Activated CD8-positive, alpha-beta memory T cell treated with anti-CD3 and anti-CD28 coated beads, Interleukin-2, amount 50 U/mL, for 4 hours (primary cell): ENCODE results near the gene LARP1.
"Not testable (repeated sequence)": the region's sequence is repeated elsewhere in the genome, so short reads cannot be mapped to it uniquely, and the experiment has no call there.

ENCODE experiments used
- DNase-seq: peaks from one replicate; pipeline ENCODE4 v3.0.0-alpha.2; 2020

Gene LARP1

DNA sequence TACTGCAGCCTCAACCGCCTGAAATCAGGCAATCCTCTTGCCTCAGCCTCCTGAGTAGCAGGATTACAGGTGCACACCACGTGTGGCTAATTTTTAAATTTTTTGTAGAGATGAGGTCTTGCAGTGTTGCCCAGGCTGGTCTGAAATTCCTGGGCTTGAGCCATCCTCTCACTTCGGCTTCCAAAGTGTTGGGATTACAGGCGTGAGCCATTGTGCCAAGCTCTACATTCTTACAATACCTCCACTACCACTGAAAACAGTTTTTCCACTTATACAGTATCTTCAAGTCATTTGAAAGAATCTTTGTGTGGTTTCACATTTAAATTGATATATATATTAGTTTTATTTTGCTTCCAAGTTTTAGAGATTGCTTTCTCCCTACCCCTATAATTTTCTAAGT, 42.6 kb downstream of the LARP1 start:
- no peak for DNase-seq

- DNase-seq, result no peak
Measured at GRCh38 chr5:154800582-154800981, 45.4 kb downstream of the LARP1 start.

GRCh38 chr5:154801083-154801482, 45.9 kb downstream of the LARP1 start:
- DNase-seq, result no peak

DNA sequence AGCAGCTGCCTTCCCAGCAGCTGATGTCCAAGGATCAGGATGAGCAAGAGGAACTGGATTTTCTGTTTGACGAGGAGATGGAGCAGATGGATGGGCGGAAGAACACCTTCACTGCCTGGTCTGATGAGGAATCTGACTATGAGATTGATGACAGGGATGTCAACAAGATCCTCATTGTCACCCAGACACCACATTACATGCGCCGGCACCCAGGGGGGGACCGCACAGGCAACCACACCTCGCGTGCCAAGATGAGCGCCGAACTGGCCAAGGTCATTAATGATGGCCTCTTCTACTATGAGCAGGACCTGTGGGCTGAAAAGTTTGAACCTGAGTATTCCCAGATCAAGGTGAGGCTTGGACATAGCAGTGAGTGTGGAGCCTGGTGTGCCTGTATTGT, 46.9 kb downstream of the LARP1 start:
- DNase-seq, result no peak

DNA sequence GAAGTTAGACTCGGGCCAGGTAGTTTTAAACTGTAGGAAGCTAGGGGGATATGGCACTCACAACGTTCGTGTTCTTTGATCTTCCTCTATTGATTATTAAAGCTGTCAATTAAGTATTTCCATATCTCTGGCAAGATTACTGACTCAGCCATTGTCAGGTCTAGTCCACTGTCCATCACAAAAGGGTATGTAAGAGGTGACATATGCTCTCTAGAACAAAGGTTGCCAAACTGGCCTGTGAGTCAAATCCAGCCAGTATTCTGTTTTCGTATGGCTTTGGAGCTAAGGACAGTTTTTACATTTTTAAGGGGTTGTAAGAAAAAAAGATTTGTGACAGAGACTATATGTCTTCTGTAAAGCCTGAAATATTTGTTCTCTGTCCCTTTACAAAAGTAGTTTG, 51.0 kb downstream of the LARP1 start:
- DNase-seq, result no peak

DNA sequence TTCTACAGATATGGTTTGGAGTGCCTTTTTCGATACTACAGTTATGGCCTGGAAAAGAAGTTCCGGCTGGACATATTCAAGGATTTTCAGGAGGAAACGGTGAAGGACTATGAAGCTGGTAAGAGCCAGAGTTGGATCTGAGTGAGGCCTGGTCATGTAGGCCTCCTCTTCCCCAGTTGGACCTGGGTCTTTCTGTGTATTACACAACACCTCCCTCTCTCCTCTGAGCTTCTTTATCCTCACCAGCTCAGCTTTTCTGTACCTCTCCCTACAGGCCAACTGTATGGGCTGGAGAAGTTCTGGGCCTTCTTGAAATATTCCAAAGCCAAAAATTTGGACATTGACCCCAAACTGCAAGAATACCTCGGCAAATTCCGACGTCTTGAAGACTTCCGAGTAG, 56.1 kb downstream of the LARP1 start:
- DNase-seq, result no peak

- peak; percentile 65 for DNase-seq
Measured at GRCh38 chr5:154811653-154812465, 56.7 kb downstream of the LARP1 start.

DNA sequence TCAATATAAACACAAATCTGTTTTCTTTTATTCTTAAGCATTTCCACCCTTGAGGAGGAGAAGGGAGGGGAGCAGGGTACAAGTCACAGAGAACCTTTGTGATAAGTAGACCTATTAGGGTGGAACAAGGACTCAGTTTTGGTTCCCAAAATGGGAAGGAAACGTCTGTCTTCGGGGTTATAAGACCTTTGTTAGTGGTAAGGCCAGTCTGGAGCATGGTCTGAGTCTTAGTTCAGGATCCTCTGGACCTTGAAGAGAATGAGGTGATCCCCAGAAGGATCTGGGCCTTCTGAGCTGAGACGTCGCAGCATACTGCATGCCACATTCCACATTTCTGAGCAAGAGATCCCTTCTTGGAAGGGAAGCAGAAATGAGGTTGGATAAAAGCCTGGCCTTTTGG, 58.0 kb downstream of the LARP1 start:
- no peak for DNase-seq

- peak; percentile 57 for DNase-seq
Measured at GRCh38 chr5:154813736-154814135, 58.6 kb downstream of the LARP1 start.

DNA sequence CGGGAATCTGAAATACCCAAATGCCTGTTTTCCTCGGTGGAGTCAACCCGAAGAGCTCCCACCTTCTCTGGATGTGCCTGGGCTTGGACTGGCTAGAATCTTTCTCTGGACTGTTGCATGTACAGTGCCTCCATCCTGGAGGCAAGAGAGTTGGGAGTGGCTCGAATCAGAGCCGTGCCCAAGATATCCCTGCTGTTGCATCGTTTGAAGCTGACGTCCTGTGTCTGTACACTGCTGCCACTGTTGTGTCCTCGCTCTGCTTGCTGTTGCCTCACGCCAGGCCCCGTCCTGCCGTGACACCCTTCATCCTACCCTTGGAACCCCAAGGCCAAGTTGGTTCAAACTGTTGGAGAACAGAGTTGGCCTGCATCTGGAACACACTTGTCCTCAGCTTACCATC, 59.8 kb downstream of the LARP1 start:
- DNase-seq, result no peak

DNA sequence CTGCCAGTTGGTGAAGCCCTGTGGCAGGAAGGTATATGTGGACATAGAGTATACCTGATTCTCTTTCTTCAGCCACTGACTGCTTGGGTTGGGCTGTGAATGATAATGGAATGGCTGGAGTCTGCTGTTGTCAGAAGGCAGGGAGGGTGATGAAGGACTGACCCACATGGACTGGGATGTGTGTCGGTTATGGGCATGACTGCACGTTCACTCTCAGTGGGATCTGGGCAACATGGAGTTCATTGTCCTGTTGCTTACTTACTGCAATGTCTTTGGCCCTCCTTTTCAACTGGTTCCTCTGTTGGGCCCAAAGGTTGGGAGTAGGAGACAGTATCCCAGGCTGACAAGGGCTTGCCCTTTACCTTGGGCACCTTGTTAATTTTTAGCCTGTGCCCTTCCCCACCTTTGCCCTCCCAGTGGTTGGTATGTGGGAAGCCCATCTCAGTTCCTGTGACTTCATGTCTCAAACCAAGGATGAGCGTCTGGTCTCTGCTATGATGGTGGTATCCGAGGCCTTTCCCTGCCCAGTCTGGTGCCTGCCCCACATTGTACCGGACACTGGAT, 60.6 kb downstream of the LARP1 start:
- no peak for DNase-seq

DNA sequence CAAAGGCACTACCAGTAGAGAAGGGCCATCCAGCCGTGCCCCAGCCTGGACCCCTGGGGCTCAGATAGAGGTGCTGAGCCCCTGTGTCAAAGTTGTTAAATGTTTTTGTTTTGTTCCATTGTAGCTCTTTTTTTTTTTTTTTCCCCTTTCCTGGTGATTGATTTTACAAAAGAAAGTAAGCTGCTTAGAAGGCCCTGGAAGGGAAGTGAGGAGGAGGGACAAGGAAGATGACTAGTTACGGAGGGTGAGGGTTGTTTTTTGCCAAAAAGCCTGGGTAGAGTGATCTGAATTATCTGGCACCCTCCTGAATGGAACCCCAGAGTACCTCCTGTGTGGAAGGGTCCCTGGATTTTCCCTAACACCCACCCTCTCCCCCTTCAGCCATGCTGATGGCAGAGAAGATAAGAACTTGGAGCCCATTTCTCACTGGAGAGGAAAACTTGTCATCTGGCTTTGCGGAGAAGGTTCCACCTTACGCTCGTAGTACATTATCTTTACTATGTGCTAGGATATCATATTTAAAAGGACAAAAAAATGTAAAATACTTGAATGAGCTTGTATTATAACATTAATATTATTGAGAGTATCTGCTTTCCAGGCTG, 61.8 kb downstream of the LARP1 start:
- DNase-seq, result no peak

DNA sequence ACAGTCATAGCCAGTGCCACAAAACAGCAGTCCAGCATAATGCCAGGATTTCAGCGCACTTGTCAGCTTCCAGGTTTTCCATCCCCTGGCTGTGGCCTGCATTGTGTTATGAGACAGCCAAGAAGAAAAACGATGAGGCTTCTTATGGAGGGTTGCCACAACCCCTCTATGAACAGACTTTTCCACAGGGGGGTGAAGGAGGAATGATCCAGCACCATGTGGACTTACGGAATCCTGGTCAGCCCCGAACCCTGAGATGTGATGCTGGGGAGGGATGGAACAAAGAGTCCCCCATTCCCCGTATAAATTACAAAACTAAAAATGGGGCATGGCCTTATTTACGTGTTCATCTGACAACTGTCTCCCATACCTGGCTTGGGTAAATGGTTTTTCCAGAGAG, 62.6 kb downstream of the LARP1 start:
- DNase-seq, result no peak

- no peak for DNase-seq
Measured at GRCh38 chr5:154818471-154819116, 63.4 kb downstream of the LARP1 start.

DNA sequence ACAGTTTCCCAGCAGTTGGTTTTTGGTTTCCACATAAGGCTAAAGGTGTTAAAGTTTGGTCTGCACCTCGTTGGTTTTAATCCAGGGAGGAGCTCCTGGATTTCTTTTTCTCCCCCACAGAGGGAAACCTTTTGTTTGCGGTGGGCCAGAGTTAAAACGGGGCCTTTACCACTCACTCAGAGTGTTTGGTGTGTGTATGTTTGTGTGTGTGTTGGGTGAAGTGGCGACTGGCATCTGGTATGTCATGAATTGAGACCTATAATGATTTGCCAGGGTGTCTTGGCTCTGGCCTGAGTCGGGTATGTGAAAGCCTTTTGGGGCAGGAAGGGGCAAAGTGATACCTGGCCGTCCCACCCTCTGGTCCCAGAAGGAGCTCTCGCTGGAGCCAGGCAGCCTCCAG, 64.4 kb downstream of the LARP1 start:
- DNase-seq, result no peak

- no peak for DNase-seq
Measured at GRCh38 chr5:154820383-154820782, 65.2 kb downstream of the LARP1 start.

DNA sequence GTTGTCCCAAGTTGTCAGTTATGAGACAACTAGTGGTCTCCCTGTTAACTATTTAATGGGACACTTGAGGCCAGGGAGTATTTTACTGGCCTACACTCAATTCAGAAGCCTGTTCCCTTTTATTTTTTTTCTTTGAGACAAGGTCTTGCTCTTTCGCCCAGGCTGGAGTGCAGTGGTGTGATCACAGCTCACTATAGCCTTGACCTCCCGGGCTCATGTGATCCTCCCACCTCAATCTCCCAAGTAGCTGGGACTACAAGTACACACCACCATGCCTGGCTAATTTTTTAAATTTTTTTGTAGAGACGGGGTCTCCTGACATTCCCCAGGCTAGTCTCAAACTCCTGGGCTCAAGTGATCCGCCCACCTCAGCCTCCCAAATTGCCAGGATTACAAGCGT, 67.7 kb downstream of the LARP1 start:
- DNase-seq, result not testable (repeated sequence)

- DNase-seq, result no peak
Measured at GRCh38 chr5:154823605-154824004, 68.4 kb downstream of the LARP1 start.

GRCh38 chr5:154824070-154824469, 68.9 kb downstream of the LARP1 start:
- no peak for DNase-seq

DNA sequence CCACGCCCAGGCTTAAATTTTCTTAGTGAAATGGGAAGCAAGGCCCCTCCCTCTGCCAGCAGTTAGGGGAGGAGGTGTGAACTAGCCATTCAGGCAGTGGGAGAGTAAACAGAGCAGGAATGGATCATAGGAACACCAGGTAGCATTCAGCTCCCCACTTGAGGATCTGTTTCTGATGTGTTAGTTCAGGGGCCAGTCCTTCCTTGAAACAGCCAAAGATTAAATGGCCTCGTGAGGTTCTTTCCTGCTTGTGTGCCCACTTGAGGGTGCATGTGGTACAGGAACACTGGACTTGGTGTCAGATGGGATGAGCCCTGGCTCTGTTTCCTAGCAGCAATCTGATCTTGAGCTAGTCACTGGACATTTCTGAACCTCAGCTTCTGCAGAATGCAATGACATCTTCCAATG, 74.0 kb downstream of the LARP1 start:
- DNase-seq, result no peak

DNA sequence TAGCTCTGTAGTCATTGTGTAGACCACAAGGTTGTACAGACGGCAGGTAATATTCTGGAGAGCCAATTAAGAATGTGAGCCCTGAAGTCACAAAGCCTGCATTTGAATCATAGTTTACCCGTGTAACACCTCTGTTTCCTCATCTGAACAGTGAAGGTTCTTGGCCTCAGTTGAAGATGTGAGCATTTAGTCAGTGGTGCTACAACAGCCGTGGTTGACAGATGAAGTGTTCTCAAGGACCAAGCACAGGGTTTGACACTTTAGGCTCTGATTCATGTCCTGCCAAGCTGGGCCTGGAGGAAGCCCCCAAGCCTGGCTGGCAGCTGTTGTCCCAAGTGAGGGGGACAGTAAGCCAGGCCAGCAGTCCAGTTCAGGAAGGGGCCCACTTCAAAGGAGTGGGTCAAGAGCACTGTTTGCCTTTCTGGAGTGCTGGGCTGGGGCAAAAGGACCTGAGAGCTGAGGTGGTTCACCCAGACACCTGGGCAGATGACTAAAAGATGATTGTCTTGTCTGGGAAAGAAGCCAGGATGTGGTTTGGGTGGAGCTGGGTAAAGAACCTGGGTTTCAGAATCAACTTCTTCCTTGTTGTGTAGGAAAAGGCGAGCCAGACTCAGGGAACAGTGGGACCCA, 74.5 kb downstream of the LARP1 start:
- no peak for DNase-seq

GRCh38 chr5:154830219-154830595, 75.0 kb downstream of the LARP1 start:
- no peak for DNase-seq

- DNase-seq, result no peak
Measured at GRCh38 chr5:154830596-154830995, 75.4 kb downstream of the LARP1 start.

DNA sequence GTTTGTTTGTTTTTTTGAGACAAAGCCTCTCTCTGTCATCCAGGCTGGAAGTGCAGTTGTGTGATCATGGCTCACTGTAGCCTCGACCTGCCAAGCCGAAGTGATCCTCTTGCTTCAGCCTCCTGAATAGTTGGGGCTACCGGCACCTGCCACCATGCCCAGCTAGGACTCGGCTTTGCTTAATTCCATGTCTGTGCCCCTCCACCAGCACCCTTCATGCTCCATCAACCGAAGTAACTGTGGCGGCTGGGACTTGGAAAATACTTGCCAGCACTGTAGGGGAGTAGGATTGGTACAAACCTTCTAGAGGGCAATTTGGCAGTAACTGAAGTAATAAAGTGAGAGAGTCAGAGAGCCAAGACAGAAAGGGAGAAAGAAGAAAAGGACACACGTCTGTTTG, 76.3 kb downstream of the LARP1 start:
- no peak for DNase-seq
